GM21717 (cell line): ENCODE data around the gene SYNPO2.
"Not testable (repeated sequence)": the region's sequence is repeated elsewhere in the genome, so short reads cannot be mapped to it uniquely, and the experiment has no call there.

Source experiments
- ATAC-seq: cut with Tn5 transposase; IDR thresholded peaks from one replicate; pipeline ENCODE4 v1.9.1; 2021; ENCODE audit warnings: mild to moderate bottlenecking, moderate library complexity; ENCODE audit not compliant: unreplicated experiment

Gene SYNPO2

DNA sequence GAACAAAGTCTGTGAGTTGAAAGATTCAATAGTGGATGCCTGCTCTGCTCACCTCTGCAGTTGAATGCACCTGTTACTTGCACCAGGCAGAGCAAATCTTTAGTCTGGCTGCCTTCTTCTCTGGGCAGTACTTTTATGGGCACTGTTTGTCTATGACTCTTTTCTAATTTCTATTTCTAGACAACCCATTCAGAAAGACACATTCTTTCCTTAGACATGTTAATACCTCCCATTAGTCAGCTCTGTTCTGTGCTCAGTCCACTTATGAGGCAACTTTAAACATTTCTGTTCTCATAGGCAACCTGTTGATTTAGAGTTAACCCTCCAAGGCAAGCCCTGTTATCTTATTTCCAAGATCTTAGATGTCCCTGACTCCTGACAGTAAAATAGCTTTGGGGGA lies 108.9 kb downstream of the SYNPO2 start:
- no peak for ATAC-seq

DNA sequence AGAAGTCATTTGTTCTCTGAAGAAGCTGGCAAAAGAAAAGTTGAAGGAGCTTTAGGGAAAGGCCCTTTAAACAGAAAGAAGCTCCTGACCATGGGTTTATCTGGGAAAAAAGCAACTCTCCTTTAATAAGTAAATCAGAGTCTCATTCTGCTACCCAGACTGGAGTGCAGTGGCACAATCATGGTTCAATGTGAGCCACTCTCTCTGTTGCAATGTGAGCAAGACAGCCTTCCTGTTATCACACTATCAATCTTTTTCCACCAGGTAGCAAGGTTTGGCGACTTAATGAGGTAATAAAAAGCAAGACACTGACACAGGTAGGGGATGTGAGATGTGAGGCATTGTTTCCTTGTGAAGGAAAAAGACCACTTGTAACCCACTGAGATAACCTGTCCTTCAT lies 111.3 kb downstream of the SYNPO2 start:
- no peak for ATAC-seq

- no peak for ATAC-seq
Observed at GRCh38 chr4:119000400-119000799, 111.7 kb downstream of the SYNPO2 start.

- no peak for ATAC-seq
Observed at GRCh38 chr4:119002476-119002875, 113.8 kb downstream of the SYNPO2 start.

DNA sequence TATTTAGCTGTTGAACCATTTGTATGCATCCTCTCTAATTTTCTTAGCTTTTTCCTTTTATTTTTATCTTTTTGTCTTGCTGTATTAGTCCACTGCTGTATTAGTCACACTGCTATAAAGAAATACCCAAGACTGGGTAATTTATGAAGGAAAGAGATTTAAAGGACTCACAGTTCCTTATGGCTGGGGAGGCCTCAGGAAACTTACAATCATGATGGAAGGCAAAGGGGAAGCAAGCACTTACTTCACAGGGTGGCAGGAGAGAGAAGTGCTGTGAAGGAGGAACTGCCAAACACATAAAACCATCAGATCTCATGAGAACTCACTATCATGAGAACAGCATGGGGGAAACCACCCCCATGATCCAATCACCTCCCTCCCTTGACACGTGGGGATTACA lies 114.3 kb downstream of the SYNPO2 start:
- ATAC-seq = not testable (repeated sequence)

GRCh38 chr4:119005928-119006460 lies 117.3 kb downstream of the SYNPO2 start:
- no peak for ATAC-seq

DNA sequence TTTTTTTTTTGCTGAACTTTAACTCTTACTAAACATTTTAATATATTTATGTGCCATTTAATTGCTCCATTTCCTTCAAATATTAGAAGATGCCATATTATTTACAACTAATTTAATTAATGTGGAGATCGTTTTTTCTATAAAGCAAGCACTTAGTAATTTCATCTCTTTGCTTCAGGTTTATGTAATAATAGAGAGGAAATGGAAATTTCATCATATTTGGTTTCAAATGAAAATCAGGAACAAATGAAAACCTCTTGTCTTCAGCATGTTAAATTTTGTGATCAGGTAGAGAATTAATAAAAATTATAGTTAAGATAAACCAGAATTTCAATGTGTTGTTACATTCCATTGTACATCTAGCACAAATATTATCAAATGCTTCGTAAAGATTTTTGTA lies 120.1 kb downstream of the SYNPO2 start:
- no peak for ATAC-seq

DNA sequence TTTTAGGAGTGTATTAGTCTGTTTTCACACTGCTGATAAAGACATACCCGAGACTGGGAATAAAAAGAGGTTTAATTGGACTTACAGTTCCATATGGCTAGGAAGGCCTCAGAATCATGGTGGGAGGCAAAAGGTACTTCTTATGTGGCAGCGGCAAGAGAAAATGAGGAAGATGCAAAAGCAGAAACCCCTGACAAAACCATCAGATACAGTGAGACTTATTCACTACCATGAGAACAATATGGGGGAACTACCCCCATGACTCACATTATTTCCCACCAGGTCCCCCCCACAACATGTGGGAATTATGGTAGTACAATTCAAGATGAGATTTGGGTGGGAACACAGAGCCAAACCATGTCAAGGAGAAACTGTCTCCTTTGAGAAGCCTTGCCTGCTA lies 121.6 kb downstream of the SYNPO2 start:
- ATAC-seq = not testable (repeated sequence)

DNA sequence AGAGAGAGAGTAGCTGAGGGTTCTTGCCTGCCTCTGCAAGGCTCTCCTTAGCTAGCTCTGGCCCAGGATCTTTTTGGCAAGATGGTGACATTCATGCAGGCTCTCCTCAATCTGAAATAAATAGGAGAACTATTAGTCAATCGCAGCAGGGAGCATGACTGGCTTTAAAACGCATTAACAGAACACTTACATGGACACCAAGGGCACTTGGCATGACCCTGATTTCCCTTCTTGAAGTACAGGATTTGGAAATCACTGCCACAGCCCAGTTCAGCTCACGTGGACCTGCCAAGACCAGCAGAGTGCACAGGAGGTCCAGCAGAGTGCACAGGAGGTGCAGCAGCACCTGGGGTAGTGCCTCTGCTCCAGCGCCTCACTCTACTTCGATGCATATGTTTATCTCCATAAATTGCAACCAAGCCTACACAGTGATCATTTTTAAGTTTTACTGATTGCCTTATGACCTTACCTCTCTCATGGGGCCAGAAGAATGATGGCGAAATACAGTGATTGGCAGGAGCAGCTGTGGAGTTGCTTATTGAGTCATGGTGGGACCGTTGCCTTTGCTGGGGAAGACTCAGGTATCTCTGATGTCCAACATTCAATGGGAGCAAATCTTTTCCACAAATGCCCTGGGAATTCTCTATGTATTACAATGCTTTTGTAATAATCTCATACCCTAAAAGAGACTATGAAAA lies 122.4 kb downstream of the SYNPO2 start:
- no peak for ATAC-seq

- ATAC-seq = no peak
Observed at GRCh38 chr4:119011607-119011988, 122.9 kb downstream of the SYNPO2 start.

- ATAC-seq = no peak
Observed at GRCh38 chr4:119014658-119015057, 126.0 kb downstream of the SYNPO2 start.

DNA sequence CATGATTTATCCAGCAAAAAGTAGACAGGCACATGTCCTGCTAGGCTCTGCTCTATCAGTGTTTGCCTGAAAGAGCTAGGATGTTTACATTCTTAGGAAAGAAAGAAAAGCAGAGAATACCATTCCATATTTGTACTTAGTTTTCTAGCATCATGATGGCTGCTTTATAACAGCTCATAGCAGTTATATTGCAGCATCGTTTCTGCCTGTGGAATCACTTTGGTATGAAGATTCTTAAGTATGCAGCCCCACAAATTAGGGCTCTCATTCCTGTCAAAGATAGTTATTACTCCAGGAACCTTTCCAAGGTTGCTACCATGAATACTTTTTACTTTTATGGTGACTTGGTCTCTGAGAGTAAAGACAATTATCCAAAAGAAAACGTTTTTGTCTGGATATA lies 128.0 kb downstream of the SYNPO2 start:
- ATAC-seq = no peak

GRCh38 chr4:119017636-119018035 lies 129.0 kb downstream of the SYNPO2 start:
- no peak for ATAC-seq

GRCh38 chr4:119020158-119020557 lies 131.5 kb downstream of the SYNPO2 start:
- no peak for ATAC-seq

DNA sequence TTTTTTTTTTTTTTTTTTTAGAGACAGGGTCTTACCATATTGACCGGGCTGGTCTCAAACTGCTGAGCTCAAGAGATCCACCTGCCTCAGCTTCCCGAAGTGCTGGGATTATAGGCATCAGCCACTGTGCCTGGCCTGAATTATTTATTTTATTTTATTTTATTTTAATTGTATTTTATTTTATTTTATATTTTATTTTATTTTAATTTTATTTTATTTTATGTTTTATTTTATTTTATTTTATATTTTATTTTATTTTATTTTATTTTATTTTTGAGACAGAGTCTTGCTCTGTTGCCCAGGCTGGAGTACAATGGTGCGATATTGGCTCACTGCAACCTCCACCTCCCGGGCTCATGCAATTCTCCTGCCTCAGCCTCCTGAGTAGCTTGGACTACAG lies 133.9 kb downstream of the SYNPO2 start:
- ATAC-seq = not testable (repeated sequence)

DNA sequence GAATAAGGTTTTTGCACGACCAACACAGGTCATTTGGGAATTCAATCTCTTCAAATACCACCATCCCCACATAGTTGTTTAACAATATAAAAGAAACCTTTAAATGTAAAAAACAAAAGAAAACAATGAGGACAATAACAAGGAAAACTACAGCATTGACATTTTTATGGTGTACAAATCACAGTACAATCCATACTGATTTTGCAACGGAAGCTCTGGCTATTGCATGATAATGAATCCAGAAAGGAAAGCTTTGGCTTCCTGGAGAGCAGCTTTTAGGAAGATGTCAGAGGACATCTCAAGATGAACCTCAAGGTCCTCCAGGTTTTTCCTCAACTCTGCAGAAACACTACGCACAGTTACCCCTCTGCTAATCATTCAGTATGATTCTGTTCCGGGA lies 135.4 kb downstream of the SYNPO2 start:
- ATAC-seq = no peak

DNA sequence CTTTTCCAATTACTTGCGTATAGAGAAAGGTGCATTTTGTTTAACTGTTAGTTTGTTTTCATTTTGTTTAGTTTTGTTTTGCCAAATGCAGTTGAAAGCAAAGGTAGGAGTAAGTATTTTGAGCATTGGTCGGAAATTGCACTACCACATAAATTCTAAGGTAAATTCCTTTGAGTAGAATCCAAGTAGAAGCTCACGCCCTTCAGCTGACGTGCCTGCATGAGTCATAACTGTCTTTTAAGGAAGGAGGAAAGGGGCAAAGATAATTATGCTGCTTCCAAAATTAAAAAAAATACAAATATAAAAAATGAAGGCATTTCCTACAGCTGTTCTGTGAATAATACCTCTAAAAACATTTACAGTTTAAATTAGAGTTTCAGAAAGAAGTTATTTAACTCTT lies 136.8 kb downstream of the SYNPO2 start:
- ATAC-seq = no peak

GRCh38 chr4:119025916-119026661 lies 137.4 kb downstream of the SYNPO2 start:
- no peak for ATAC-seq

DNA sequence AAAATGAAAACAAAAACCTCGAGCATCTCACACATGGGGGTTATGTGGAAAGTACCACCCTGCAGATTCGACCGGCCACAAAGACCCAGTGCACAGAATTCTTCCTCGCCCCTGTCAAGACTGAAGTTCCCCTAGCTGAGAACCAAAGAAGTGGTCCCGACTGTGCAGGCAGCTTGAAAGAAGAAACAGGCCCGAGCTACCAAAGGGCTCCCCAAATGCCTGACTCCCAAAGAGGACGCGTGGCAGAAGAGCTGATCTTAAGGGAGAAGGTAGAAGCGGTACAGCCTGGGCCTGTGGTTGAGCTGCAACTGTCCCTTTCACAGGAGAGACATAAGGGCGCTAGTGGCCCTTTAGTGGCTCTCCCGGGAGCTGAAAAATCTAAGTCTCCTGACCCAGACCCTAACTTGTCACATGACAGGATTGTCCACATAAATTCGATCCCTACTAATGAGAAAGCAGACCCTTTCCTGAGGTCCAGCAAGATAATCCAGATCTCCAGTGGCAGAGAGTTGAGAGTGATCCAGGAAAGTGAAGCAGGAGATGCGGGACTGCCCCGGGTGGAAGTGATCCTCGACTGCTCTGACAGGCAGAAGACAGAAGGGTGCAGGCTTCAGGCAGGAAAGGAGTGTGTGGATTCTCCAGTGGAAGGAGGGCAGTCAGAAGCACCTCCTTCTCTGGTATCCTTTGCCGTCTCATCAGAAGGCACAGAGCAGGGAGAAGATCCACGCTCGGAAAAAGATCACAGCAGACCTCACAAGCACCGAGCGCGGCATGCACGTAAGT lies 138.2 kb downstream of the SYNPO2 start:
- no peak for ATAC-seq

- ATAC-seq = no peak
Observed at GRCh38 chr4:119027811-119028210, 139.2 kb downstream of the SYNPO2 start.

- no peak for ATAC-seq
Observed at GRCh38 chr4:119028296-119028695, 139.6 kb downstream of the SYNPO2 start.
